GM11168 (cell line): ENCODE data around the gene DPEP1.
"Not testable (repeated sequence)": the region's sequence is repeated elsewhere in the genome, so short reads cannot be mapped to it uniquely, and the experiment has no call there.

Experiments used
- in situ Hi-C: fragments of 300-500 bp; cut with MboI; formaldehyde crosslinking; loops from one replicate; pipeline ENCODE4 v1.12.0; 2022; ENCODE audit warnings: low sequenced_read_pairs; ENCODE audit not compliant: unreplicated experiment

DPEP1 gene

DNA sequence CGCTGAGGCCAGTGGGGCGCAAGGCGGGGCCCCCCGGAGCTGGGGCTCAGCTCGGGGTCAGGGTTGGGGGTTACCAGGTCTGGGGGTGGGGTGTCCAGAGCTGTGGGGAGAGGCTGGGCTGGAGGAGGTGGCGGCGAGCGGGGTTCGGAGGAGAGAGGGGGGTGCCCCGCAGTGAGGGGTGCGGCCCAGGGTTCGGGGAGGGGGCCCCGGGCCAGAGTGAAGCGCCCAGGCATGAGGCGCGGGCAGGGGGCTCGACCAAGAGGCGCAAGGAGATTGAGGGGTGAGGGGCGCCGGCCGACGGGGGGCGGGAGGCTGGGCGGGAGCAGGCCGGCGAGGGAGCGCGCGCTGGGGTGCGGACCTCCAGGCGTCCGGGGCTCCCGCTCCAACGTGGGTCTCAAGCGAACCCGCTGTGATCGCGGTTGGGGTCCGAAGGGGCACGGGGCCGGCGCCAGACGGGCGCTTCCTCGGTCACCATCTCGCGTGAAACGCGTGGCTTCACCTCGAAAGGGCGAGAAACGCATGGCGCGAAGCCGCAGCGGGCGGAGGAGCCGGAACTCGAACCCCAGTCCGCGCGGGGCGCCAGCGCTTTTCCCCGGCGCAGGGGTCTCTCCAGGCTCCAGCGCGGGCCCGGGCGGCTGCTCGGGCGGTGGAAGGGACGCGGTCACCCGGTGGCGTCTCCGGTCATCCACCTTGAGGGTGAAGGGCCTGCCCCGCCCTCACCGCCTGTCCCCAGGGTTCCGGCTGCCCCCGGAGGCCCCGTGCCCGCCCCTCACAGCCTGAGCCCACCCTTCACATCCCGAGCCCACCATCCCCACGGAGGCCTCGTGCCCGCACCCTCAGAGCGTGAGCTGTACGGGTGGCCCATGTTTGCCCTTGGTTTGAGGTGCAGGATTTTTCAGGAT is 37.0 kb upstream of the DPEP1 start:
- in situ Hi-C loops, result no loop called here

DNA sequence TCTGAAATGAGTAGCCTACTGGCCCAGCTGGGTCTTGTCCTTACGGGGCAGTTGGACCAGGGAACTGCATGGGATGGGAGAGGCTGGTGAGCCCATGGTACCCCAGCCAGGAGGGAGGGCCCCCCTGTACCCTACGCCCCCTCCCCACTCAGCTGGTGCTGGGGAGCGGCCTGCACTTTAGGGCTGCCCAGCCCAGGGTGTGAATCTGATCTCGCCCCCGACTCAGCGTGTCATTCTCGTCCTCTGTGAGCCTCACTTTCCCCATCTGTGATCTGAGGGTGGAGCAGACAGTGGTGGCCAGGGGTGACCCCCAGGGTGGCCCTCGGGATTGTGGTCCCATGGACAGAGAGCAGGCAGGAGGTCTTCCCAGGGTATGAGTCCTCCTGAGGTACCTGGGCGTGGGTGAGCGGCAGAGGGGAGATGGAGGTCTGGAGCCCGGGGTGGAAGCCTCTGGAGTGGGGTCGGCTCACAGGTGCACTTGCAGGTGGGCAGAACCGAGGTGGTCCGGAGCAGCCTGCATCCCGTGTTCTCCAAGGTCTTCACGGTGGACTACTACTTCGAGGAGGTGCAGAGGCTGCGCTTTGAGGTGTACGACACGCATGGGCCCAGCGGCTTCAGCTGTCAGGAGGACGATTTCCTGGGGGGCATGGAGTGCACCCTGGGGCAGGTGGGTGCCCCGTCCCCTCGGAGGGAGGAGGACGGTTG is 36.2 kb upstream of the DPEP1 start:
- in situ Hi-C loops, result no loop called here

DNA sequence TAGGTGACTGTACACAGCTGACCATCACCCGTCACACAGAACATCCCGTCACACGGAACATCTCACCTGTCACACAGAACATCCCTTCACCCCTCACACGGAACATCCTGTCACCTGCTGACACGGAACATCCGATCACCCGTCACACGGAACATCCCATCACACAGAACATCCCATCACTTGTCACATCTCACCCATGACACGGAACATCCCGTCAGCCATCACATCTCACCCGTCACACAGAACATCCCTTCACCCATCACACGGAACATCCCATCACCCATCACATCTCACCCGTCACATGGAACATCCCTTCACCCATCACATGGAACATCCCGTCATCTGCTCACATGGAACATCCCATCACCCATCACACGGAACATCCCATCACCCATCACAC is 34.1 kb upstream of the DPEP1 start:
- in situ Hi-C loops, result no loop called here

DNA sequence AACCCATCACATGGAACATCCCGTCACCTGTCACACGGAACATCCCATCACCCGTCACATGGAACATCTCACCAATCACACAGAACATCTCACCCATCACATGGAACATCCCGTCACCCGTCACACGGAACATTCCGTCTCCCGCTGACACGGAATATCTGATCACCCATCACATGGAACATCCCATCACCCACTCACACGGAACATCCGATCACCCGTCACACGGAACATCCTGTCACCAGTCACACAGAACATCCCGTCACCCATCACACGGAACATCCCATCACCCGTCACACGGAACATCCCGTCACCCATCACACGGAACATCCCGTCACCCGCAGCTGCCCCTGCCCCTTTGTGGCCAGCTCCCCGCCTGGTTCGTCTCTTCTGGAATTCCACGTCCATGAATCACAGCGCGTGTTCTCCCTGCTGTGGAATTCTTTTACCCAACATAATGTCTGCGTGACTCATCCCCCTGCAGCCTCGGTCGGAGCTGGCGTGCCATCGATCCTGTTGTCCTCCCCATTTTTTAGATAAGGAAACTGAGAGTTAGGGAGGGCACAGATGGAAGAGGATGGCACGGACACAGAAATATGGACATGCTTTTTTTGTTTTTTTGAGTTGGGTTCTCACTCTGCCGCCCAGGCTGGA is 32.3 kb upstream of the DPEP1 start:
- in situ Hi-C loops, result no loop called here

DNA sequence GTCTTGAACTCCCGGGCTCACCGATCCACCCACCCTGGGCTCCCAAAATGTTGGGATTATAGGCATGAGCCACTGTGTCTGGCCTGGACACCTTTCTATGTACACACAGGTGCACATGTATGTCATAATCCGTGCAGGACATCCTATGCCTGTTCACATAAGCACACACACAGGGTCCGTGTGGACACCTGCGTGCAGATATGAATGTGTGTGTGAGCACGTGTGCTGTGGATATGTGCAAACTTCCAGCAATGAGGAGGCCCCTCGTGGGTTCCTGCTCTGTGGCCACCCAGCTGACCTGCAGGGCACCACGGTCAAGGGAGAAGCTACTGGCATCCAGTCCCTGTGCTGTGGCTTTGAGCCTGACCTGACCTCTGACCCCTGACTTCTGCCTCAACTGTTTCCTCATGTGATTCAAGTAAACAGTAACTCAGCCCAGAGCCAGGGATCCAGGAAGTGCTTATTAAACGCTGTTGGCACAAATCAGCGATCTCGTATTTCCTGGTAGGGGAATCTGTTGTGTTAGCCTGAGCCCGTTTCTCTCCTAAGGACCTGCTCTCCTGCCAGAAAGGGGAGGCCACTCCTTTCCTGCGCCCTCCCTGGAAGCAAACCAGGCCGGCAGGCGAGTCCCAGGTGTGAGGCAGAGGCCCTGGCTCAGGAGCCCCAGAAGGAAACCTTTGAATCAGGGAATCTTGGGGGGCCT is 31.4 kb upstream of the DPEP1 start:
- in situ Hi-C loops, result no loop called here

DNA sequence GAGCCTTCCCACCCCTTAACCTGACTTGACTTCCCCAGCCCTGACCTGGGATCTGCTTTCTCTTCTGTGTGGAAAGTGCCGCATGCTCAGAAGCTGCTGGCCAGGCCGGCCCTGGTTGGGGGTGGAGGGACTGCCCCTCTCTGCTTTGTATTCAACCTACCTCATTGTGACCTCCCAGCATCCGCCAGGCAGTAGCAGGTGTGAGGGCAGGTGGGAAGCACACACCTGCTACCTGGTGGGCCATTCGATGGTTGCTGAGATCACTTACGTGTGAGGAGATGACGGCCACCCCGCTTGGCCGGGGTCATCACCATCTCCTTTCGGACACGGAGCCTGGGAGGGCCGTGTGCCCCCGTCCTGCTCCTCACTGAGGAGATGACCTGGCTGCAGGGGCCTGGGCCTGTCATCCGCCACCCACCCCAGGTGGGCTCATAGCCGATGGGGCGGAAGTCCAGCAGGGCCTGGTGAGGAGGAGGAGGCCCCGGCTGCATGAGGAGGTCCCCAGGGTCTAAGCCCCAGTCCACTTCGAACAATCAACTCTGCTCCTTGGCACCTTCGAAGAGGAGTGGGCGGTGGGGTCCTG is 30.7 kb upstream of the DPEP1 start:
- in situ Hi-C loops, result no loop called here

DNA sequence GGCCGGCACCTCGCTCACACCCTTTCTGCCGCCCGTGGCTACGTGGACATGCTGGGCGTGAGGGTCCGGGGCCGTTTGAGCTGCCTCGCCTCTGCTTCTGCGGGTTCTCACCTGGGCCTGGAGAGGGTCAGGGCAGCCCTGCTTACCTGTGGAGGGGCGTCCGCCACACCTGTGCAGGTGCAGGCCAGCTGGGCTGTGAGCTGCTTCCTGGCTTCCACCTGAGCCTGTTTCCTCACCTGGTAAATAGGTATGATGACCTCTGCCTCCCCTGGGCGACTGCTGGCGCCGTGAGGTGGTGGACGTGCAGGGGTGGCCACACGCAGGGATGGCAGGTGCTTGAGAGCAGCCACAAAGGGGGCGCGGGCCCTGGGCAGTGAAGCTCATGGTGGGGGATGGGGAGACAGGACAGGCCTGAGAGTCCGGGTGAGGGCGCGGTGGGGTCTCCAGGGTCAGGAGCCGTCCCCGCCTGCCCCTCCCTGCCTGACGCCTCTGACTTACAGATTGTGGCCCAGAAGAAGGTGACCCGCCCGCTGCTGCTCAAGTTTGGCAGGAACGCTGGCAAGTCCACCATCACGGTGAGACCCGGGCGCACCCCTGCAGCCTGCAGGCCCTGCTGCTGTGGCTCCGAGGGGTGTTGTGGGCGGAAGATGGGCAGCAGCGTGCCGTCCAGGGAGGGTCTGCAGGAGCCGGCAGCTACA is 30.1 kb upstream of the DPEP1 start:
- in situ Hi-C loops, result no loop called here

DNA sequence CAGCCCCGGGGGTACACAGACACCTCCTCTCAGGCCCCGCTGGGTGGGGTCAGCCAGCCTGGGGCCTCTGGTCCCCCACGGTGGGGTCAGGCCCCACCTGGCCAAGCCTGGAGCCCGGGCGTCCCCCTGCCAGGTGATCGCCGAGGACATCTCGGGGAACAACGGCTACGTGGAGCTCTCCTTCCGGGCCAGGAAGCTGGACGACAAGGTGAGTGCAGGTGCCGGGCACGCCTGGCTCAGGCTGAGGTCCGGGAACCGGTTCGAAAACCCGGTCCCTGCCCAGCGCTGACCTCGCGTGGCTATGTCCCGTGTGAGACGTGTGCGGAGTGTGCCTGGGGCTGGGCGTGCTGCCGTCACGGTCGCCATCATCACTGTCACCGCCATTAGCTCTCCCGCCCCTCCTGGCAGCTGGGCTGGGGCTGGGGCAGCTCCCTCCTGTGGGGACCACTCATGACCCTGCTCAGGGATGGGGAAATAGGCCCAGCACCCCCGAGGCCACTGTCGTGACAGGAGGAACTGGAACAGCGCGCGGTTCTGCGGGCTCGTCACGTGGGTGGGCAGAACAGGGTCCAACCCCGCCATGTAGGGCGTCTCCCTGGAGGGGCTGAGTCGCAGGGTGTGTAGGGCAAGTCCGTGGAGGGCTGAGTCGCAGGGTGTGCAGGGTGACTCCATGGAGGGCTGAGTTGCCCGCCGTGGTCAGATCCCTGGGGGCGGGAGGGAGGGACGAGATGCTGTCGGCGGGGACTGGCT is 29.4 kb upstream of the DPEP1 start:
- in situ Hi-C loops, result no loop called here

DNA sequence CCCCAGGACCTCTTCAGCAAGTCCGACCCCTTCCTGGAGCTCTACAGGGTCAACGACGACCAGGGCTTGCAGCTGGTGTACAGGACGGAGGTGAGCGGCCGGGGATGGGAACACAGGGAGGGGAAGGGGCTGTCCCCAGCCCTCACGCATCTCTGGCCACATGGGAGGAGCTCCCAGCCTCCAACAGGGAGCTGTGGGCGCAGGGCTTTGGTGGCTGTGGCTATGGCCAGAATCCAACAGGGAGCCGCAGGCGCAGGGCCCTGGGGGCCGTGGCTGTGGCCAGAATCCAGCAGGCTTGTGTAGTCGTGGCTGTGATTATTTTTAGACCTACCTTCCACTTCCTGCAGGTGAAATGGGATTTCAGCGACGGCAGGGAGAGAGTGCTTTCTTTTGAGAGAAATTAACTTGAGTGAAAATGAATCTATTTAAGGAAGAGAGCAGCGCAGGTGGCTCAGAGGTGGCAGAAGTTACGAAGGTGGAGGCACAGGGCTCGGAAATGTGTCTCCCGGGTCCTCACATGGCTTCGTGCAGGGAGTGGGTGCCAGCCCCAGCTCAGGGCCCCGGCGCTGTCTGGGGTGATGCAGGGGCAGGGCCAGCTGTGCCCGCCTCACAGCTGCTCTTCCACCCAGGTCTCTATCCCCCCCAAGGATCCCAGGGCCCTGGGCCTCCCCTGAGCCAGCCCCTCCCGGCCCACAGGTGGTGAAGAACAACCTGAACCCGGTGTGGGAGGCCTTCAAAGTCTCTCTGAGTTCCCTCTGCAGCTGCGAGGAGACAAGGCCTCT is 28.5 kb upstream of the DPEP1 start:
- in situ Hi-C loops, result no loop called here

DNA sequence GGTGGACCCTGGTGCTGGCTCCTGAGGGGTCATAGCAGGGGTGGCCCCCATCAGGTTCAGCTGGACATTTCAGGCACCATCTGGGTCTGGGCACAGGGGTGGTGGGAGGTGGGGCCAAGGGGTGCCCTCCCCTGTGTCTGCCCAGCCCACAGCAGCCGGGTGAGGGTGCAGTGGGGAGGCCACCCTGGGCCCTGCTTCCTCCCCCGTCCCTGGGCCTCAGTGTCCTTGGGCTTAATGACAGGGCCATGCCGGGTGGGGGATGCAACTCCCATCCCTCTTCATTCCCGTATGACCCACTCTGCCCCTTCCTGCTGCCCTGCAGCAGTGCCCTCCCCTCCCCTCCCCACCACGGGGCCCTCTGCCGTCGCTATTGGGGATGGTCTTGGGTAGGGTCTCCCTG is 27.2 kb upstream of the DPEP1 start:
- in situ Hi-C loops, result no loop called here

DNA sequence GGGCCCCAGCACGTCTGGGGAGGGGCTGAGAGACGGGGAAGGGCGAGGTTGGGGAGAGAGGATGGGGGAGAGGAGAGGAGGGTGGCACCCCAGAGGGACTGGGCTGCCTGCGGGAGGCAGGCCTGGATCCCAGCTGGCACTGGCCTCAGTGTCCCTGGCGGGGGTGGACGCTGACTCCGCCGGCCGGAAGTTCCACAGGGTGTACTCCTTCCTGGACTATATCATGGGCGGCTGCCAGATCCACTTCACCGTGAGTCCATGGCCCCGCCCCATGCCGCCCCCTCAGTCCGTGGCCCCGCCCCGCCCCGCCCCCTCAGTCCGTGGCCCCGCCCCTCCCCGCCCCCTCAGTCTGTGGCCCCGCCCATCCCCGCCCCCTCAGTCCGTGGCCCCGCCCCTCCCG is 26.6 kb upstream of the DPEP1 start:
- in situ Hi-C loops, result no loop called here

DNA sequence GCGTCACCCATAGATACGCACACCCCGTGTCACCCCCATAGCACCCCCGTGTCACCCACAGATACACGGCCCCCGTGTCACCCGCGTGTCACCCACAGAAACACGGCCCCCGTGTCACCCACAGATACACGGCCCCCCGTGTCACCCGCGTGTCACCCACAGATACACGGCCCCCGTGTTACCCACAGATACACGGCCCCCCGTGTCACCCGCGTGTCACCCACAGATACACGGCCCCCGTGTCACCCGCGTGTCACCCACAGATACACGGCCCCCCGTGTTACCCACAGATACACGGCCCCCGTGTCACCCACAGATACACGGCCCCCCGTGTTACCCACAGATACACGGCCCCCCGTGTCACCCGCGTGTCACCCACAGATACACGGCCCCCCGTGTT is 25.8 kb upstream of the DPEP1 start:
- in situ Hi-C loops, result not testable (repeated sequence)

DNA sequence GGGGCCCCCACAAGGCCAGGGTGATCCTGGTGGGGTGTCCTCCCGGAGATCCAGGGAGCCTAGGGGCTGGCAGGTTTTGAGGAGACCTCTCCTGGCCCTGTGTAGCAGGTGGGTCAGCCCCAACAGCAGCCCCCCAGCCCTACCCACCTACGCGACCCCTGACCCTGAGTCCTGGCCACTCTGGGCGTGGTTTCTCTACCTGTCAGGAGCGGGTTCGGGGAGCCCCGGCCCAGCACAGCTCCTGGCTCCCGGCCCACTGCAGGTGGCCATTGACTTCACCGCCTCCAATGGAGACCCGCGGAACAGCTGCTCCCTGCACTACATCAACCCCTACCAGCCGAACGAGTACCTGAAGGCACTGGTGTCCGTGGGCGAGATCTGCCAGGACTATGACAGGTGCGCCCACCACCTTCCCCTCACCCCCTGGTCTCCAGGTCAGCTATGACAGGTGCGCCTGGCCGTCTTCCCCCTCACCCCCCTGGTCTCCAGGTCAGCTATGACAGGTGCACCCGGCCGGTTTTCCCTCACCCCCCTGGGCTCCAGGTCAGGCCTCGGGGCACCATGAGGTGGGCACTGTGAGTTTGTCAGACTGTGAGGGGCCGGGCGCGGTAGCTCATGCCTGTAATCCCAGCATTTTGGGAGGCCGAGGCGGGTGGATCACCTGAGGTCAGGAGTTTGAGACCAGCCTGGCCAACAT is 24.9 kb upstream of the DPEP1 start:
- in situ Hi-C loops, result no loop called here

DNA sequence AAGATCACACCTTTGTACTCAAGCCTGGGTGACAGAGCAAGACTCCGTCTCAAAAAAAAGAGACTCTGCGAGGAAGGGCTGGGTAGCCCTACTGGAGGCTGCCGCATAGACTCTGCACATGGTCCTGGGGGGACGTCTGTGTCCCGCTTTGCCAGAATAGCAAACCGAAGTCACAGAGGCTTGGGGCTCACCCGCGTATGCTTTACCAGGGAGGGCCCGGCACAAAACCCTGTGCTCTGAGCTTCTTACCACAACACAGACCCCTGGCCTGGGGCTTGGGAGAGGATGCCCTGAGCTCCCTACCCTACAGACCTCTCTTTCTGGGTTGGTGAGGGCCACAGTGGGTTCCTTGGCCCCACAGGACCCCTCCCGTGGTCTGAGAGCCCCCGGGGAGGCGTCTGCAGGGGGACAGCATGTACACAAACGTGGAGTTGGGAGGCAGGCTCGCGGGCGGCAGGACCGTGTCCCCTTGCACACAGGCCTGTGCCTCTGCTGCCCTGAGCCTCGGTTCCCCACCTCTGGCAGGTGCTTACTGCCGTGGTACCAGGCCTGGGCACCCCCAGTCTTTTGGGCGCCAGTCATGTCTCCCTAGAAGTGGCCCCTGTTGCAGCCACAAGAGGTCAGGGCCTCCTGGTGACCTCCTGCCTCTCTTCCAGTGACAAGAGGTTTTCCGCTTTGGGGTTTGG is 24.1 kb upstream of the DPEP1 start:
- in situ Hi-C loops, result no loop called here

DNA sequence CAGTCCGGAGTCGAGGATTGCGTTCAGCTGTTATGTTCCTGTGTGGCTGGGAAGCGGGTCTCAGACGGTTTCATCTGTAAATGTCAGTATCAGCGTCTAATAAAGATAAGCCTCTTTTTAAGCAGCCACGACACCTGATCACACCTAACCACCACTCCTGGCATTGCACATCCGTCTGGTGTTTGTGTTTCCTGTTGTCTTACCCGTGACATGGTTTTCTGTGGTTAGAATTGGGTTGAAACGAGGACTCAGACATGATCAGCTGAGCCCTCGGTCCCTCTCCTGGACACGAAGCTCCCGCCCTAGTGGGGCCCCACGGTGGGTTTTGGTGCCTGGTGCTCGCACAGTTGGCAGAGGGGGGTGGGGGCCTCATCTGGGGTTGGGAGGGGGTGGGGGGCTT is 19.6 kb upstream of the DPEP1 start:
- in situ Hi-C loops, result no loop called here

DNA sequence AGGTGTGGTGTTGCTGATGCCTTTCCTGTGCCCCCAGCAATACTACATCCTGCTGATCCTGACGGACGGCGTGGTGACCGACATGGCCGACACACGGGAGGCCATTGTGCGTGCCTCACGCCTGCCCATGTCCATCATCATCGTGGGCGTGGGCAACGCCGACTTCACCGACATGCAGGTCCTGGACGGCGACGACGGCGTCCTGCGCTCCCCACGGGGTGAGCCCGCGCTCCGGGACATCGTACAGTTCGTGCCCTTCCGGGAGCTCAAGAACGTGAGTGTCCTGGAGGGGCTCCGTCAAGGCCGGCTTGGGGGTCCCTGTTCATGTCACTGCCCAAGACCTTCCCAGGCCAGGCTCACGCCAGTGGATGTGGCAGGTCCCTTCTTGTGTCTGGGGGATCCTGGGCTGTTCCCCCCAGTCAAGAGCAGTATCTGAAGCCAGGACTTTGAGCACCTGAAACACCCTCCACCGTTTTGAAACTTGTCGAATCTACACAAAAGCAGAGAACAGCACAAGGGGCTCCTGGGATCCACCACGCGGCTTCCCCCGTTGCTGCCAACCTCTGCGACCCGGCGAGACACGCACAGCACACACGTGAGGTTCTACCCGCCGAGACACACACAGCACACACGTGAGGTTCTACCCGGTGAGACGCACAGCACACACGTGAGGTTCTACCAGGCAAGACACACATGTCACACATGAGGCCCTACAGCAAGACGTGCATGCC is 17.9 kb upstream of the DPEP1 start:
- in situ Hi-C loops, result no loop called here
